Epithelial cell of esophagus (primary cell): ENCODE results near the gene CMAS.

ENCODE experiments used
- DNase-seq: peaks from one replicate; pipeline ENCODE4 v3.0.0; 2010; ENCODE audit warnings: low read depth
- H3K4me3 ChIP-seq: 2 replicates; pipeline ENCODE4 v1.5.1; 2011; ENCODE audit warnings: mild to moderate bottlenecking, low read length, control low read depth
- CTCF ChIP-seq: IDR thresholded peaks from 2 replicates; pipeline ENCODE4 v1.5.1; 2011; ENCODE audit warnings: low read depth, mild to moderate bottlenecking, low read length, control low read depth, inconsistent platforms; ENCODE audit not compliant: insufficient read depth; ENCODE audit errors: missing control alignments

CMAS gene

GRCh38 chr12:22054155-22054554, 8.1 kb downstream of the CMAS start:
- no peak for TF ChIP-seq CTCF
- no peak for DNase-seq
- no peak overlapping the region for H3K4me3 ChIP-seq

- TF ChIP-seq CTCF: no peak
- DNase-seq: no peak
- no peak overlapping the region for H3K4me3 ChIP-seq
Observed at GRCh38 chr12:22056607-22057006, 10.6 kb downstream of the CMAS start.

DNA sequence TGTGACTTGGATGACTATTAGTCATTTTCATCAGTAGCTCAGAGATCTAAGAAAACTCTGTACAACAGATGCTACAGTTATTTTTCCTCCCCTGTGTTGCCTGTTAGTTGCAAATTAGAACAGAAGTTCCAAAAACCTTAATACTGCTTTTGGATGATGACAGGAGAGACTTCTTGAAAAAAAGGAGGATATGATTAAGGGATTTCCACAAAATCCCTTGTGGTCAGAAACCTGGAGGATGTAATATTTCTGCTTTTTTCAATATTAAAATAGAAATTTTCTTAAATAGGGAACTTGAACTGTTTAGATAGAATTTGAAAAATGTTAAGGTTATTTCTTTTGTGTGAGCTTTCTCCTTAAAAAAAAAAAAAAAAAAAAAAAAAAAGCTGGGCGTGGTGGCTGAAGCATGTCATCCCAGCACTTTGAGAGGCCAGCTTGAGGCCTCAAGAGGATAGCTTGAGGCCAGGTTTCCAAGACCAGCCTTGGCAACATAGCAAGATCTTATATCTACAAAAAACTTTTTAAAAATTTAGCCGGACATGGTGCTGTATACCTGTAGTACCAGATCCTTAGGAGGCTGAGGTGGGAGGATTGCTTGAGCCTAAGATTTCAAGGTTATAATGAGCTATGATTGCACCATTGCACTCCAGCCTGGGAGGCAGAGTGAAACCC, 14.1 kb downstream of the CMAS start:
- no peak overlapping the region for H3K4me3 ChIP-seq
- TF ChIP-seq CTCF: no peak
- DNase-seq: no peak

- DNase-seq: no peak
- TF ChIP-seq CTCF: no peak
- no peak overlapping the region for H3K4me3 ChIP-seq
Observed at GRCh38 chr12:22064968-22065367, 18.9 kb downstream of the CMAS start.

DNA sequence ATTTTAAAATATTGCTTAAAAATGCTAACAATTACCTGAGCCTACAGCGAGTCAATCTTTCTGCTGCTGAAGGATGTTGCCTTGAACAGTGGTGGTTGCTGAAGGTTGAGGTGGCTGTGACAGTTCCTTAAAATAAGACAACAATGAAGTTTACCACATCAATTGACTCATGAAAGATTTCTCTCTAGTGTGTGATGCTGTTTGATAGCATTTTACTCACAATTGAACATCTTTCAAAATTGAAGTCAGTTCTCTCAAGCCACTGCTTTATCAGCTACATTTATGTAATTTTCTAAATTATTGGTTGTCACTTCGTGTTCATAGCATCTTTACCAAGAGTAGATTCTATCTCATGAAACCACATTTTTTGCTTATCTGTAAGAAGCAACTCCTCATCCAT, 20.3 kb downstream of the CMAS start:
- TF ChIP-seq CTCF: no peak
- DNase-seq: no peak
- no peak overlapping the region for H3K4me3 ChIP-seq

GRCh38 chr12:22069851-22070250, 23.8 kb downstream of the CMAS start:
- no peak overlapping the region for H3K4me3 ChIP-seq
- peak; percentile 16 for DNase-seq
- no peak for TF ChIP-seq CTCF

DNA sequence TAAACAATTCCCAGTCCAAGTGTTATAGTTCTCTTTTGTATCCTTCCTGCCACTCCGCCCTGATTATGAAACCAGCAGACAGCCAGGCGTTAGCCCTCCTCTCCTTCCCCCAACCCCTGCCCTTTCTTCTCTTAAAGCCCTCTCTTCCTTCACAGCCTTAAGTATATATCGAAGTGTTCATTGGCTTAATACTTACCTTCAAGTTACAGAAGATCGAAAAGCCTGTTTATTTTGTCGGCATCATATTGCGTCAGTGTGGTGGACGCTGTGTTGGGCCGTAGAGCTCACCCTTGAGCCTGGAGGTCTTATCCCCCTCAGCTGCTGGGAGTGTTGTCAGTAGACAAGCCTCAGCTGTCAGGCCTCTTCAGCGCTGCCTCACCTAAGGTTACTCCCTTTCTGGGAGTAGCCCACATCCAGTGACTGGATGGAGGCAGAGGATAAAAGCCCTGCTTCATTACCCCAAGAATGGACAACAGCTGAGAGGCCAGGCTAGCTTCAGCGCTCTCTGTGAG, 36.2 kb downstream of the CMAS start:
- H3K4me3 ChIP-seq: no peak overlapping the region
- DNase-seq: no peak
- TF ChIP-seq CTCF: no peak
